GM12873 (cell line): ENCODE results near the gene FBXO47.

Source experiments
- TF ChIP-seq, protein P1 (sequence below): IDR thresholded peaks from 2 replicates; pipeline ENCODE4 v1.5.1; 2012; ENCODE audit warnings: low read depth, mild to moderate bottlenecking, moderate library complexity, low read length, control low read depth; ENCODE audit not compliant: insufficient read depth; ENCODE audit errors: missing control alignments

FBXO47 gene

GRCh38 chr17:38925263-38925995 lies 41.8 kb downstream of the FBXO47 start, which contains the start of gene LASP1NB:
Gene LASP1NB, plus strand, starts transcription at chr17:38925614.
- TF ChIP-seq, protein P1, sequence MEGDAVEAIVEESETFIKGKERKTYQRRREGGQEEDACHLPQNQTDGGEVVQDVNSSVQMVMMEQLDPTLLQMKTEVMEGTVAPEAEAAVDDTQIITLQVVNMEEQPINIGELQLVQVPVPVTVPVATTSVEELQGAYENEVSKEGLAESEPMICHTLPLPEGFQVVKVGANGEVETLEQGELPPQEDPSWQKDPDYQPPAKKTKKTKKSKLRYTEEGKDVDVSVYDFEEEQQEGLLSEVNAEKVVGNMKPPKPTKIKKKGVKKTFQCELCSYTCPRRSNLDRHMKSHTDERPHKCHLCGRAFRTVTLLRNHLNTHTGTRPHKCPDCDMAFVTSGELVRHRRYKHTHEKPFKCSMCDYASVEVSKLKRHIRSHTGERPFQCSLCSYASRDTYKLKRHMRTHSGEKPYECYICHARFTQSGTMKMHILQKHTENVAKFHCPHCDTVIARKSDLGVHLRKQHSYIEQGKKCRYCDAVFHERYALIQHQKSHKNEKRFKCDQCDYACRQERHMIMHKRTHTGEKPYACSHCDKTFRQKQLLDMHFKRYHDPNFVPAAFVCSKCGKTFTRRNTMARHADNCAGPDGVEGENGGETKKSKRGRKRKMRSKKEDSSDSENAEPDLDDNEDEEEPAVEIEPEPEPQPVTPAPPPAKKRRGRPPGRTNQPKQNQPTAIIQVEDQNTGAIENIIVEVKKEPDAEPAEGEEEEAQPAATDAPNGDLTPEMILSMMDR, result no peak

DNA sequence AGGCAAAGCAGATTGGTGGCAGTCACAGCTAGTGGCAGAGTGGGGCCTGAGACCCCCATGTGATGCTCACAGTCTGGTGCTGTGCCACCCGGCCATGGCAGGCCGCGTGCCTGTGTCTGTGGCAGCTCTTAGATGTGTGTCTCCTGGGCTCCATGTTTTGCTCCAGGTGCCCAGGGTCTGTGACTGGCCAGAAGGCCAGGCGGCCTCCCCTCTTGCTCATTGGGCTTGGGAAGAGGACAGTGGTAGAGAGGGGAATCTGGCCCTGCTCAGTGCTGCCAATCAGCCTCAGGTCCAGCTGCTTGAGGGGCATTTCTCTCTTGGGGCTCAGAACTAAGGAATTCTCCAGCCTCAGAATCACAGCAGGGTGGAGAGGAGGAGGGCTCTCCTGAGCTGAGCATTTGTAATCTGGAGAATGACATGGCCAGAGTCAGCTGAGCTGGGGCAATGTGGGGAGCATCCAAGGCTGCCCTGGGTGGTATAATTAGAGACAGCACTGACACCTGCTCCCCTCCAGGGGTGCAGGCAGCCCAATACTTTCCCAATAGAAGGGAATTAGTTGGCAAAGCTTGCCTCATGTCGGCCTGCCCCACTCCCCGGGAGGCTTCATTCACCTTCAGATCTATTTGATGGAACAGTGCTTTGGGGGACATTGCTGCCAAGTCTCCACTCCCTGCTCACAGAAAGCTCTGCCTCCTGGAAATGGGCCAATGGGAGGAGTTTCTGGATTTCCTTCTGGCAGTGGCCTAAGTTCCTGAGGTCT lies 44.5 kb downstream of the FBXO47 start:
- TF ChIP-seq, protein P1, result peak; percentile 8

GRCh38 chr17:38921756-38922411 lies 45.3 kb downstream of the FBXO47 start:
- TF ChIP-seq, protein P1, result no peak

GRCh38 chr17:38920374-38921291 lies 46.6 kb downstream of the FBXO47 start:
- TF ChIP-seq, protein P1, result no peak

- TF ChIP-seq, protein P1, result no peak
These were observed 47.7 kb downstream of the FBXO47 start for GRCh38 chr17:38919316-38920078.

- TF ChIP-seq, protein P1, result no peak
These were observed 48.3 kb downstream of the FBXO47 start for GRCh38 chr17:38918916-38919315.
